AG09309 (cell line): ENCODE data around the gene TBCE.

Experiments
- DNase-seq: peaks from one replicate; pipeline ENCODE4 v3.0.0-alpha.2; 2010; ENCODE audit warnings: low read depth
- H3K4me3 ChIP-seq: 2 replicates; pipeline ENCODE4 v1.5.1; 2011; ENCODE audit warnings: mild to moderate bottlenecking, low read depth, low read length, moderate library complexity; ENCODE audit not compliant: control insufficient read depth
- CTCF ChIP-seq: IDR thresholded peaks from 2 replicates; pipeline ENCODE4 v1.5.1; 2011; ENCODE audit warnings: mild to moderate bottlenecking, low read depth, low read length, inconsistent platforms; ENCODE audit not compliant: insufficient read depth, control insufficient read depth; ENCODE audit errors: missing control alignments

The TBCE gene

GRCh38 chr1:235325854-235326253, 41.4 kb upstream of the TBCE start:
- TF ChIP-seq CTCF, result no peak
- no peak overlapping the region; the same call in 1 of the 2 replicates for H3K4me3 ChIP-seq
- DNase-seq, result no peak

- peak overlapping the region; percentile 92 for H3K4me3 ChIP-seq
- no peak for DNase-seq
- no peak for TF ChIP-seq CTCF
These were observed 40.3 kb upstream of the TBCE start for GRCh38 chr1:235326719-235327558.

- TF ChIP-seq CTCF, result no peak
- H3K4me3 ChIP-seq, result peak within 1 kb of the TSS; percentile 92
- DNase-seq, result no peak
These were observed 39.5 kb upstream of the TBCE start, which contains the start of gene ARID4B for GRCh38 chr1:235327559-235328270. Gene ARID4B (minus strand): TSS chr1:235328179. CDS start chr1:235326919, 1,260 bp downstream.

GRCh38 chr1:235328271-235329138, 38.7 kb upstream of the TBCE start, which contains the start of gene GGPS1:
Gene GGPS1 (plus strand): TSS chr1:235328570. CDS start chr1:235335265, 6,695 bp downstream.
- peak within 1 kb of the TSS; percentile 92 for H3K4me3 ChIP-seq
- peak; percentile 15 for TF ChIP-seq CTCF
- peak; percentile 100 for DNase-seq

GRCh38 chr1:235329139-235329902, 37.9 kb upstream of the TBCE start:
- no peak for TF ChIP-seq CTCF
- DNase-seq, result no peak
- H3K4me3 ChIP-seq, result peak overlapping the region; percentile 55
